ENCODE data around the gene RAB20.

- TF ChIP-seq PKNOX1 (IDR thresholded peaks at IDR 0.05) (no peak), BHLHE40 (IDR thresholded peaks at IDR 0.05; ENCODE audit: borderline replicate concordance) (no peak), ELF4 (IDR thresholded peaks at IDR 0.05) (no peak), ARNT (IDR thresholded peaks at IDR 0.05) (no peak), FOXA1 (IDR thresholded peaks at IDR 0.05) (no peak), LEF1 (IDR thresholded peaks at IDR 0.05; ENCODE audit: borderline replicate concordance) (no peak), NFRKB (IDR thresholded peaks at IDR 0.05) (no peak), TARDBP (IDR thresholded peaks at IDR 0.05) (no peak), L3MBTL2 (conservative IDR thresholded peaks at IDR 0.05) (no peak), CTBP1 (IDR thresholded peaks at IDR 0.05; ENCODE audit: borderline replicate concordance) (no peak), SUZ12 (IDR thresholded peaks at IDR 0.05) (no peak)
Observed at GRCh38 chr13:110486061-110486715, 75.3 kb downstream of the RAB20 start.
